NCI-H1417 treated with DMSO at 0.1 percent for 48 hours (cell line): ENCODE data around the gene CIP2A.
"Not testable (repeated sequence)": the region's sequence is repeated elsewhere in the genome, so short reads cannot be mapped to it uniquely, and the experiment has no call there.

Source experiments
- DNase-seq: peaks from one replicate; lab custom pipeline; 2025; lab: John Stamatoyannopoulos, UW

Gene CIP2A

DNA sequence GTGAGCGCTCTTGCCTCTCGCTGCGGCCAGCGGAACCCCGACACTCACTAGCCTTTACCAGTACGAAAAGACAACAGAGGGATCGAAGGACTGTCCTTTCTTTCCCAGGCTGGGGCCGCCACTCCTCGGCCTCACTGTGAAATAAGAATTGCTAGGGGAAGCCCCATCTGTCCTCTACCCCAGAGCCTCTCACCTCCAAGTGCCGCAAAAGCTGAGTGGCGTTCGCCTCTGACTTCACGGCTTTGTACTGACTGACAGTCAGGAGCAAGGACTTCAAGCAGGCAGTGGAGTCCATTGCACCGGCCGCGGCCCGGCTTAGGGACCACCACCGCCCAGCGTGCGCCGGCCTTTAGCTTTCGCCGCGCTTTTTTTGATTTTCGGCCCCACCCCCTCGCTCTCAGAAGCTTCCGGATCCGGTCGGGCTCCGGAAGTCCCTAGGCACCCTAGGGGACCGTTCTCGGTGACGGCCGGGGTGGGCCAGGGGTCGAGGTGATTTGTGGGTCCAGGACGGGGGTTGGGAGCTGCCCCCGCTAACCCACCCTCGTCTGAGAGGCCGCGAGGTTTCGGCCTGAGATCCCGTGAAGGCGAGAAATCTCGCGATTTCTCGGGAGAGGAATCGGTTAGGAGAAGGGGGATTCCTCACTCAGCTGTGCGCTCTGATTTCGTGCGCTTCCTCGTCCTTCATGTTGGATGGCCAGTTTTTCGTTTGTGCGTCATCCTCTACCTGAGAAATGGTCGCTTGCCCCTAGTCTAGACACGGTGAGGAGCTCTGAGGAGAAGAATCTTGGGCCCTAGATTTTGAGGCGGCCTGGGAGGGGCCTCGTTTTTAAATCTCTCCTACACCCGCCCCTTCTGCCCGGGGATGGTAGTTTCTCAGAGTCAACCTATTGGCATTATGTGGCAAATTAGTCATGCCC is at the start of gene CIP2A, which contains the start of gene DZIP3:
CIP2A (minus strand) TSS at position 358 of the 917 bp plus-strand sequence; CDS start at position 295, 63 bp downstream.
DZIP3 (plus strand) TSS at position 642 of the 917 bp plus-strand sequence. CDS start 15,685 bp downstream, outside the sequence.
- DNase-seq: peak; percentile 76

DNA sequence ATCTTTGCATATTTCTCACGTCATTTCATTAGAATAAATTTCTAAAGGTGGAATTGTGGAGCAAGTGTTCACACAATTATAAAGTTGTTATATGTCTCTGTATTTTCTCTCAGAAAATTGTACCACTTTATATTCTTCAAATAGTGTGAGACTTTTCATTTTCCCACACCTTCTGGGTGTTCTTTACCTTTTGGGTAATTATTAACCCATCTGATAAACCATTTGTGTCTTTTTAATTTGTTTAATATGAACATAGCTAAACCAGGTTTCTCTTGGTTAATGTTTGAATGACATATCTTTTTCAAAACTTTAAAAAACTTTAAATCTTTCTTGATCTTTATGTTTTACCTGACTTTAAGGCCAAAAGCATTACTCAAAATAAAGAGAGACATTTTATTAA is 40.7 kb upstream of the CIP2A start:
- no peak for DNase-seq

DNA sequence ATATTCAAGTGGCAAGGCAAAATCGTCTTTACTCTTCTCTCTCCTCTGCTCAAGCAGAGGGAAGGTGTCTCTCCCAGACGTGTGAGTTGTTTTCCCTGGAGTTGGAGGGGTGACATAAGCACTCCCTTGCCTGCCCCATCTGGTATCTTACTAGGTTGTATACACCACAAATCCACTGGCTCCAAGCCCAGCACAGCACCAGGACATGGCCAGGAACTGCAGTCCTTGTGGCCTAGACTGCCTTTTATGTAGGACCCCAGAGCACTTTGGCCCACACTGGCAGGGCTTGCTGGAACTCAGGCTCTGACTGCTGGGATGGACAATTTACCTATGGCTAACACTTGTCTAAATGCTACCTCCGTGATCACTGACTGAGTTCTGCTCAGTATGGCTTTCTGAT is 34.3 kb upstream of the CIP2A start:
- DNase-seq: no peak

DNA sequence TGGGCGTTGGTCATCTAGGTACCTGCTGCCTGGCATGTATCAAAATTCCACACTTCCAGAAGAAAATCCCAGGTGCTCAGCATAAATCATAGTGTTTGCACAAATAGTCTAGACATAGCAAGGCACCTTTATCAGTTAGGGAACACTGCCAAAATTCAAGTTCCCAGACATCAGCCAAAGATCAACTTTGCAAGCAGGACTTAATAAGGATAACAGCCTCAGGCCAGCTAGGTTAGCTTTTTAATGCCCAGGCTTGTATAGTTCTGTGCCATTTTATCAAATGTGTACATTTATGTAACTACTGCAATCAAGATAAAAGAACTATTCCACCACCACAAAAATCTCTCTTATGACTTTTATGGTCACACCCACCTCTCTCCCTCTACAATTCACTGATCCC is 31.0 kb upstream of the CIP2A start:
- DNase-seq: no peak

DNA sequence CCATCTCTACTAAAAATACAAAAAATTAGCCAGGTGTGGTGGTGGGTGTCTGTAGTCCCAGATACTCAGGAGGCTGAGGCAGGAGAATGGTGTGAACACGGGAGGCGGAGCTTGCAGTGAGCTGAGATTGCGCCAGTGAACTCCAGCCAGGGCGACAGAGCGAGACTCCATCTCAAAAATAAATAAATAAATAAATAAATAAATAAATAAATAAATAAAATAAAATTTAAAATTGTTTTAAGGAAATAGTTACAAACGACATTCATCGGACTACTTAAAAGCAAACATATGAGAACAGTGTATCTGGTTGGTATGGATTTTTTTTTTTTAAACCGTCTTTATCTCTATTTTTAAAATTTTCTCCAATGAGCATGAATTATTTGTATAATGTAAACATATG is 26.9 kb upstream of the CIP2A start:
- not testable (repeated sequence) for DNase-seq

DNA sequence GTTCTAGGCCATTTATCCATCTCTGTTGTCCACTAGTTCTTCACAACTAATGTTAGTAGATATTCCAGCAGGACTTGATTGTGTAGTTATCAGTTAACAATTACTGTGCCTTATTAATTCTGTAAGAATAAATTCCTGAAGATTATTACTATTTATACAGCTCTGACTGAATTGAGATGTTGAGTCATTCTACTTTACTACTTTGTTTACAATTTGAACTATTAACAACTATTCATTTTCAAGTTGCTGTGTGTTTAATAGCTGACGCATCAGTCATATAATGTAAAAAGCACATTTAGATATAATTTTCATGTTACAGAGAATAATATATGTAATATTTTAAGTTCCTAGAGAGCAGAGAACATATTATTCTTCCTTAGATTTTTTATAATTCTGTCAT is 21.4 kb upstream of the CIP2A start:
- no peak for DNase-seq

DNA sequence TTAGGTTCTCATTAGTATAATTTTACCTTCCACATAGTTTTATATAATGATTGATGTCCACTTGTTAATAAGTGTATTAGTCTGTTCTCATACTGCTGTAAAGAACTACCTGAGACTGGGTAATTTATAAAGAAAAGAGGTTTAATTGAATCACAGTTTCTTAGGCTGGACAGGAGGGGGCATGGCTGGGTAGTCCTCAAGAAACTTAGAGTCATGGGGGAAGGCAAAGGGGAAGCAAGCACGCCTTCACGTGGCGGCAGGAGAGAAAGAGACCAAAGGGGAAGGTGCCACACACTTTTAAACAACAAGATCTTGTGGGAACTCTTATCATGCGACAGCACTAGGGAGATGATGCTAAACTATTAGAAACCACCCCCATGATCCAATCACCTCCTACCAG is 19.5 kb upstream of the CIP2A start:
- DNase-seq: no peak

DNA sequence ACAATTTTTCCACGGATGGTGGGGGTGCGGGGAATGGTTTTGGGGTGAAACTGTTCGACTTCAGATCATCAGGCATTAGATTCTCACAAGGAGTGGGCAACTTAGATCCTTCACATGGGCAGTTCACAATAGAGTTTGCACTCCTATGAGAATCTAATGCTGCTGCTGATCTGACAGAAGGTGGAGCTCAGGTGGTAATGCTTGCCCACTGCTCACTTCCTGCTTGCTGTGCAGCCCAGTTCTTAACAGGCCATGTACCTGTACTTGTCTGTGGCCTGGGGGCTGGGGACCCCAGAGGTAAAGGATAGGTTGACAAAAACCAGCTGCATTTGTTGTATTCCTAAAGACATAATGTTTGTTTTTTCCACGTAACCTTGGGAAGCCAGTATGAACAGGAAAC is 16.3 kb upstream of the CIP2A start:
- DNase-seq: no peak

DNA sequence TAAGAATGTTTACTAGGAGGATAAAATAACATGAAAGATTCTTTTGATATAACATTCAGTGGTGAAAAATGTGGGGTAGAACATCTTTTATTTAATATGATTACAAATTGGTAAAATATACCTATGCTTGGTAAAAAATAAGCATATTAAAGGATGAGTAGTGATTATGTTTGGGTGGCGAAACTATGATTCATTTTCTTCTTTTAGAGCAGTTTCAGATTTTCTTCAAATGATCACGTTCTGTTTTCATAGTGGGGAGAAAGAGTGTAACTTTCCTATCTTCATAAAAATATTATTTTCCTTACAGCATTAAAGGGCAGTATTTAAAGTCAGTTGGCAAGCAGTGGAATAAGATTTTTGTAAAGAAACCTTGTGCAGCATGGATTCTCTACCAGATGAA is 15.8 kb upstream of the CIP2A start:
- DNase-seq: no peak

DNA sequence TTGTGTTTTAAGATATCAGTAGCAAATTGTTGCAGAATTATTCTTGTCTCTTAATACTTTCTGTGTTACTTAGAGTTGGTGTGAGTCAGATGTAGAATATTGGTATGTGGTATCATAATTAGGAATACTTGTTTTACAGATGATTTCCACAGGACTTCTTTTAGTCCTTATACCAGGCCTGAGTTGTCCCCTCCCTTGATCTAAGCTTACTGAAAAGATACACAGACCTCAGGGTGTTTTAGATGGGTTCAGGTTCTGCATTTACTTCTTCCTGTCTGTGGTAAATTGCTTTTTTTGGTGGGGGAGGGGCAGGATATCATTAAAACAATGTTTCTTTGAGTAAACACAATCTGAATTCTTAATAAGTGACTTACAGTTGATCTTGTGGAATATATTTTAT is 14.5 kb upstream of the CIP2A start:
- no peak for DNase-seq

DNA sequence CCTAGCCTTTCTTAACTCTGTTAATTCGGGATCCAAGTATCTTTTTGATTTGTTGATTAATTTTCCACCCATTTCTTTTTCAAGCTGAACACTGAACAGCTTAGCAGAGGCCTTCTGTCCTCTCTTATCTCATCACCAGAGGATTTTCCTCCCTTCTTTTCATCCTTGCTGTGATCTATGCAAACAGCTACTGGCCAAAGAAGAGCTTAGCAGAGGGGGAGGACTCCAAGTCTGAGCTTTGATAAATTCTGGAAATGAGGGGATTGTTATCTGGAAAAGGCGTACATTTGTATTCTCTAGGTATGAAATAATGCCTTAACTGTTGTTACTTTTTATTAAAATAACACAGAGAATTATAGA is 13.7 kb upstream of the CIP2A start:
- no peak for DNase-seq

DNA sequence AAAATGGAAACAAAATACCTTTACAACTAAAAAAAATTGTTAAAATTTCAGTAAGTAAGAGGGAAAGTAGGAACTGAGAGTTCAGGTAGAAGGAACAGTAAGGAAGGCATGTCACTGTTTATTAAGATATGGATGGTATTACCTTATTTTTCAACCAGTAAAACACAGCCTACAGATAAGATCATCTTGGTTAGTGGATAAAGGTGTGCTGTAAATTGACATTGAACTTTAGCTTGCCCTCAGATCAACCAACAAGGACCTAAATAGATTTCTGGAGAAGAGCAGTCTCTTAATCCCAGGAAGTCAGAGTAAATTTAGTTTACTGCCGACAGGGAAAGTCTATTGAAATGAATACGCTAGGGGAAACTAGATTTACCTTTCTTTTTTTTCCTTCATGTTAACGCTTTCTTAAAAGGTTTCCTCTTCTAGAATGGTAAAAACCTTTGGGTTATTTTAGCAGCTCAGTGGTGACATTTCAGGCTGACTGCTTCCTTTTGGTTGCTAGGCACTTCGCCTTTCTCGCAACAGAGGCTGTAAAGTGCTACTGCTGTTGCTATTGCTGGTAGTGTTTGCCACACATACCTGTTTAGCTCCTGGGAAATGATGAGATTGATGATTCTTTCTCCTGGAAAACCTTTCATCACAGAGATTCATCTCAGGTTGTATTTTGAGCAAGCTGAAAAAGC is 13.2 kb upstream of the CIP2A start:
- no peak for DNase-seq

DNA sequence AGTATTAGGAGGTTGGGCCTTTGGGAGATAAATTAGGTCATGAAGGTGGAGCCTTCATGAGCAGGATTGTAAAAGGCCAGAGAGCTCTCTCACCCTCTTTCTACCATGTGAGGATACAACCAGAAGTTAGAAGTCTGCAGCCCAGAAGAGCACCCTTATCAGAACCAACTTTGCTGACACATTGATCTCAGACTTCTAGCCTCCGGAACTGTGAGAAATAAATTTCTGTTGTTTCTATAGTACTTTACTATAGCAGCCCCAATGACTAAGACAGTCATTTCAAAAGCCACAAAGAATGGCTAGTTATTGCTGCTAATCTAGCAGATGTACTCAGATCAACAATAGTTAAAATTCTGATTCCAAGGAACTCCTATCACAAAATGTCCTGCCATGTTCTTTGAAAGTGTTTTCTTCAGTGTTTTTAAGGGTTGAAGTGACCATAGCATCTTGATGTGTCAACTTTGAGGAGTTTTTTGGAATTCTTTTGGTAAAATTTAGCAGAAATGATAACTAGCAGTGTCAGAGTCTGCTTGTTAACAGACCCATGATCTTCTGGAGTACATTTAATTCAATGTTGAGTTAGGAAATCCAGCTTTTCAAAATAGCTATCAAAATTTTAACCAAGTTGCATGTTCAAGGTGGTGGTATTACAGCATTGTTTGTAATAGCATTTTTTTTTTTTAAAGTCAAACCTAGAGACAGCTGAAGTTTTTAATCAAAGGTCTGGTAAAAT is 10.6 kb upstream of the CIP2A start:
- no peak for DNase-seq

DNA sequence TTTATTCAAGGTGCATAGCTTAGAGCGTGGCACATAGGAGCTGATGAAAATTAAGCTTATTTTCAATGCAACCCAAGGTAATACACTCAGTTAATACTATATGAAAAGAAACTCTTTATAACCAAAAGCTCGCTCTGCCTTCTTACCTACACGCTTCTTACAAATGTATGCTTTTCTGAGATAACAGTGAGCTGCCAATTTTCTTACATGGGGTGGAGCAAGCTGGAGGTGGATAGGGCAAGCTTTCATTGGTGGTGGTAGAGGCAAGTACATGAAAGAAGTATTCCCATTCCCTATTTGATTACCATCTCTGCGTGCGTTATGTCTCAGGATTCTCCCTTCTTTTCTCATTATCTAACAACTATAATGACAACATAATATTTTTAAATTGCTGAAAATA is 9.1 kb upstream of the CIP2A start:
- DNase-seq: no peak

DNA sequence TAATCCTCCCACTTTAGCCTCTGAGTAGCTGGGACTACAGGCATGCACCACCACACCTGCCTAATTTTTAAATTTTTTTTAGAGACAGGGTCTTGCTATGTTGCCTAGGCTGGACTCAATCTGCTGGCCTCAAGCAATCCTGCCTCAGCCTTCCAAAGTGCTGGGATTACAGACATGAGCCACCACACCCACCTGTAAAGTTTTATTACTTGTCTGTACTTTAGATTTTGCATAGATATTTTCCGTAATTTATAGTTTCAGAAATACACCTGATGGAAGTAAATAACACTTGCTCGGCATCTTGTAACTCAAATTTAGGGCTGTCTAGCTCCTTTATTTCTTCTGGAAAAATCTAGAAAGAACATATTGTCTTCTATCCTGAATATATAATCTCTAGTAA is 6.1 kb upstream of the CIP2A start:
- DNase-seq: no peak

DNA sequence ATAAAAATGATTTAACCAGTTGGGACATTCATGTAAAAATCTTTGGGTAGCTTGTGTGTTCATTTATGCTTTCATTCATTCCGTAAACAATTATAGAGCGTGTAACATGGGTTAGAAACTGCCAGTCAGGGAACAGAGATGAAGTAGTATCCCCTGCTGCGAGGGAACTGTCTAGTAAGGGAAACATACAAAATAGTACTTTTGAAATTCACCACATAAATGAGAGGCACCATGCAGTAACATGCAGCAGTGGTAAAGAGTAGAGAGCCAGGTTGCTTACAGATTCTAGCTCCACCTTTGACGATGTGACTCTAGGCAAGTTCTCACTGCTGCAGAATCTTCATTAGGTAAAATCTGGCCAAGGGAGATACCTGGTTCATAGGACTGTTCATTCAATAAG is 1.2 kb upstream of the CIP2A start:
- no peak for DNase-seq

DNA sequence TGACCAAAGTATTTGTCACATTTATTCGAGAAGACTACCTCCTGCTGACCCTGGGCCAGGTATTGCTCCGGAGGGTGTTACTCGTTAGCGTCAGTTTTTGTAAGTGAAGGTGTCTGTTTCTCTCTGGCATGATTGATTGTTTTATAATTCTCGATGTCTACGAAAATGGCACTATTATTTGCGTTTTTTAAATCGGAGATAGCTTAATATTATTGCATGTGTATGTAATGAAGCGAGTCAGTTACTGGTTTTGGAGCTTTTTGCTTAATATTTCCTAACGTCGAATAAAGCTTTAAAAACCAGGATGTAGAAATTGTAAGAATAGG is 723 bp upstream of the CIP2A start:
- DNase-seq: no peak

DNA sequence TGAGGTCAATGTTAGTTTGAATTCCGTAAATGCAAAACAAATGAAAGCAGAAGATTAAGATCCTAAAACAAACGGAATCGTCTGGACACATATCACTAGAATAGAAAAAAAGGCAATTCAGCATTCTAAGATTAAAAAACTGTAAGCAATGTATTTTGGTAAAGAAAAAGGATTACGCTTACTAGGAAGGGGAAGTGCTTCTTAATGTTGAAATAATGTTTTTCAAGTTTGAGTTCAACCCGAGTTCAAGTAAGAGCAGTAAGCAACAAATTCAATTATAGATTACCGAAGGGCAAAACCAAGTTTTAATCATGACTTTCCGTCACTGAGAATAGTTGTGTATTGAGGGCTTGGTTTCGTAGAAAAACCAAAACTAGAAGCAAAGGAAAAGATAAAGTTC is 637 bp downstream of the CIP2A start:
- DNase-seq: no peak

DNA sequence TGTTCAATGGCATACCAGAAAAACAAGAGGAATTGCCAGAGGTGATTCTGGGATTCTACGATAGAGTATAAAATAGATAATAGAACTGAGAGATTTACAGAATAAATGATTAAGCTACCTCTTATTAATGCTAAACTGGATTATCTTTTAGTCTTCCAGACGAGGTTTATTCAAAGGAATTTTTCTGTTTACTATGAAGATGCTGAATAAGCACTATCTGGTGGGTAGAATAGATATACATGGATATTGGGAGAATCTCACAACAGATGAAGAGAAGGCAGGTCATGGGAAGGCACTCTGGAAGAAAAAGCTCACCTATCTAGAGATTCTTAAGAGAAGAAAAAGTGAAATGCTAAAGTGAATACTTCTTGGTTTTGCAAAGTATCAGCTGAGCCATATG is 11.2 kb downstream of the CIP2A start:
- DNase-seq: no peak

DNA sequence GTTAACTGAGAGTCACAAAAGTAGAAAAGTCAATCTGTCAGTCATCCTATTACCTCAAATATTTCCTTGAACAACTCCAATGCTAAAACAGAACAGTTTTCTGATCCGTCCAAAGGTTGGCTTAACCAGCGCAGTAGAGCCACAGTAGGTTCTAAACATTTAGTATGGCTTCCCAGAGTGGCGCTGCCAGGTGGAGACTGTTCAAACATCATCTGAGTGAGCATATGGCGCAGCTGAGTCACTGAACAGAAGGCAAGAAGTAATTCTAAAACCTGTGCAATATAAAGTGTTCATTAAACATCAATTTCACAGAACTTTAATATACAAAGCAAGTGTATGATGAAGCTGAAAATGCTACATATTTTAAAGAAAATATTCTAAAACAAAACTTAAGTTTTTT is 19.9 kb downstream of the CIP2A start:
- DNase-seq: no peak

DNA sequence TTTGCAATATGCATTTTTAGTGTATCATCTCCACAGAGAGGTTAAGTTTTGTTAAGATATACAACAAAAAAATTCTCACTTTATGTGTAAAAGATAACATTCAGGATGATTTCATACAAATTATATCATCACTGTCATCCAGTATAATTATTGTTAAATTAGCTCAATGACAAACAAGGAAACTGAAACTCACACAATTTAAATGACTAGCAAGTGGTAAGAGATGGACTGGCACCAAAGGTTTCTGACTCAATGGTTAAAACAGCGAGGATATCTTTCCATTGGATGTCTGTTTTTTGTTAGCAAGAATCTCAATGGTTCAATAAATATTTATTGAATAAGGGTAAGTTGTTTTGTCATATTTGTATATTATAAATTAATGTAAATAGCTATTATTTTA is 22.6 kb downstream of the CIP2A start:
- no peak for DNase-seq

DNA sequence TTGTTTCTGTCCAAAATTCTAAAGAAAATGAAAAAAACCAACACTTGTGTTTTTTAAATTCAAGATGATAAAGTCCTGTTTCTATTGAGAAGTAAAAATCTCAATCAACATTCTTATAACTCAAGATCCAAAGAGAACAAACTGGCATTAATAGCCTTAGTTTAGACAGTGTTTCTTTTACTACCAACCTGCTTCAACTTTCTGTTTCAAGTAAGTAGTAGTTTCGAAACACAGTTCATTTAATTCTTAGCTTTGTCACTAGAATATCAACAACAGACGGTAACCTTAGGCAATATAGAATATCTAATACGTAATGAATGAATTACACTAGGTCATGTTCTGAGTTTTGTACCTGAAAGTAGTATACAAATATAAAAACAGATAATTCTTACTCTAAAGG is 23.7 kb downstream of the CIP2A start:
- DNase-seq: no peak

DNA sequence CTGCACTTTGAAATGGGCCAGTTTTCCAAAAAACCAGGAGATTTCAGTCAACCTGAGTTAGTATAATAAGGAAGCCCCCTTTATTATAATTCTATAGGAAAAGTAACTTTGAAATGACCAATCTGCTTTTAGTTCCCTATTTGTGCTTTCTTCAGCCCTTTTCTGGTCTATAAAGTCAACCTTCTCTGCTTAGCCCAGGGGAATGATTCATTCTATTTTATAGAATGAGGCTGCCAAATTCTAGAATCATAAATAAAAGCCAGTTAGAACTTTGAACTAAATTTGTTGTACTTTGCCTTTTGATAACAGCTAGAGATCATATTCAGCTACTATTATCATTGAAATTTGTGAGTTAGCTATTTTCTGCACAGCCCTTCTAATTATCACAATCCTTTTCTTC is 24.7 kb downstream of the CIP2A start:
- no peak for DNase-seq
